Activated naive CD4-positive, alpha-beta T cell treated with anti-CD3 and anti-CD28 coated beads, Interleukin-2, amount 10 ng/mL, durations not matched to agents 7 days and 5 days (primary cell): ENCODE results near the gene JUP.
"Not testable (repeated sequence)": the region's sequence is repeated elsewhere in the genome, so short reads cannot be mapped to it uniquely, and the experiment has no call there.

Source experiments
- CTCF ChIA-PET: fragments of 350-600 bp; sonication (Branson Sonifier 250); formaldehyde crosslinking; loops from one replicate; lab custom pipeline; 2021; ENCODE audit warnings: antibody characterized with exemption; lab: Charles Lee
- DNase-seq: peaks from one replicate; pipeline ENCODE4 v3.0.0-alpha.2; 2020
- H3K27ac Mint-ChIP-seq: one replicate; pipeline ENCODE4 v1.8.0; 2021; ENCODE audit warnings: mild to moderate bottlenecking, moderate library complexity, mixed read lengths
- H3K27me3 Mint-ChIP-seq: one replicate; pipeline ENCODE4 v1.8.0; 2021; ENCODE audit warnings: mild to moderate bottlenecking, mixed read lengths
- H3K36me3 Mint-ChIP-seq: one replicate; pipeline ENCODE4 v1.8.0; 2021; ENCODE audit warnings: mixed read lengths
- H3K4me1 Mint-ChIP-seq: one replicate; pipeline ENCODE4 v1.8.0; 2021; ENCODE audit warnings: mixed read lengths
- H3K4me3 Mint-ChIP-seq: one replicate; pipeline ENCODE4 v1.8.0; 2021; ENCODE audit warnings: mild to moderate bottlenecking, moderate library complexity, mixed read lengths
- H3K9me3 Mint-ChIP-seq: one replicate; pipeline ENCODE4 v1.8.0; 2021; ENCODE audit warnings: mixed read lengths

Gene JUP

GRCh38 chr17:41779954-41780353, 6.6 kb downstream of the JUP start:
- H3K4me3 Mint-ChIP-seq: no peak overlapping the region
- no peaks in the 10 kb centered on the region for H3K36me3 Mint-ChIP-seq
- CTCF ChIA-PET: no interaction called here
- H3K27ac Mint-ChIP-seq: no peak overlapping the region
- peaks cover 5% of the 10 kb centered on the region for H3K4me1 Mint-ChIP-seq
- H3K27me3 Mint-ChIP-seq: peaks cover 48% of the 10 kb centered on the region
- DNase-seq: no peak
- no peaks in the 10 kb centered on the region for H3K9me3 Mint-ChIP-seq

GRCh38 chr17:41777574-41778188, 8.8 kb downstream of the JUP start:
- no peak overlapping the region for H3K4me3 Mint-ChIP-seq
- DNase-seq: no peak
- H3K4me1 Mint-ChIP-seq: no peaks in the 10 kb centered on the region

GRCh38 chr17:41777157-41777573, 9.3 kb downstream of the JUP start:
- Mint-ChIP-seq H3K36me3 (no peaks in the 10 kb centered on the region), H3K4me3 (no peak overlapping the region), H3K4me1 (no peaks in the 10 kb centered on the region), H3K9me3 (no peaks in the 10 kb centered on the region), H3K27me3 (peaks cover 20% of the 10 kb centered on the region), H3K27ac (no peak overlapping the region)
- DNase-seq: no peak
- CTCF ChIA-PET: interaction anchor here (0.7 kb wide), 1 partner anchor 35 kb away, joined by 3 read pairs; no protein-coding TSS in a partner anchor

More at GRCh38 chr17:41777574-41778188, 8.8 kb downstream of the JUP start:
- no peak overlapping the region for H3K27ac Mint-ChIP-seq
- H3K36me3 Mint-ChIP-seq: no peaks in the 10 kb centered on the region
- H3K9me3 Mint-ChIP-seq: no peaks in the 10 kb centered on the region
- peaks cover 26% of the 10 kb centered on the region for H3K27me3 Mint-ChIP-seq
- CTCF ChIA-PET: interaction anchor here (0.7 to 1.4 kb wide), 2 partner anchors 9 to 36 kb away, joined by 3 read pairs; partner anchors contain the start of gene JUP

GRCh38 chr17:41776262-41776900, 10.1 kb downstream of the JUP start:
- DNase-seq, H3K4me3 Mint-ChIP-seq, H3K36me3 Mint-ChIP-seq, H3K4me1 Mint-ChIP-seq, CTCF ChIA-PET, H3K27ac Mint-ChIP-seq, H3K9me3 Mint-ChIP-seq: not testable (repeated sequence)
- peaks cover 13% of the 10 kb centered on the region for H3K27me3 Mint-ChIP-seq

- Mint-ChIP-seq H3K27ac (no peak overlapping the region), H3K4me3 (no peak overlapping the region), H3K4me1 (no peaks in the 10 kb centered on the region), H3K36me3 (no peaks in the 10 kb centered on the region), H3K9me3 (no peaks in the 10 kb centered on the region), H3K27me3 (peaks cover 8% of the 10 kb centered on the region)
- no peak for DNase-seq
- CTCF ChIA-PET: no interaction called here
Measured at GRCh38 chr17:41775394-41776226, 10.9 kb downstream of the JUP start.

- H3K4me3 Mint-ChIP-seq: no peak overlapping the region
- H3K4me1 Mint-ChIP-seq: no peaks in the 10 kb centered on the region
- no peak overlapping the region for H3K27ac Mint-ChIP-seq
- no peaks in the 10 kb centered on the region for H3K9me3 Mint-ChIP-seq
- CTCF ChIA-PET: interaction anchor here (0.9 kb wide), 1 partner anchor 28 kb away, joined by 3 read pairs; no protein-coding TSS in a partner anchor
- no peaks in the 10 kb centered on the region for H3K36me3 Mint-ChIP-seq
- peaks cover 8% of the 10 kb centered on the region for H3K27me3 Mint-ChIP-seq
- DNase-seq: no peak
Measured at GRCh38 chr17:41773731-41774193, 12.7 kb downstream of the JUP start.

- Mint-ChIP-seq H3K27me3 (peaks cover 8% of the 10 kb centered on the region), H3K36me3 (no peaks in the 10 kb centered on the region), H3K27ac (no peak overlapping the region), H3K4me1 (no peaks in the 10 kb centered on the region), H3K4me3 (no peak overlapping the region), H3K9me3 (no peaks in the 10 kb centered on the region)
- CTCF ChIA-PET: no interaction called here
- no peak for DNase-seq
Measured at GRCh38 chr17:41773190-41773588, 13.3 kb downstream of the JUP start.

- peaks cover 7% of the 10 kb centered on the region for H3K27me3 Mint-ChIP-seq
- no peak overlapping the region for H3K27ac Mint-ChIP-seq
- no peak for DNase-seq
- CTCF ChIA-PET: no interaction called here
- no peaks in the 10 kb centered on the region for H3K4me1 Mint-ChIP-seq
- no peaks in the 10 kb centered on the region for H3K36me3 Mint-ChIP-seq
- no peaks in the 10 kb centered on the region for H3K9me3 Mint-ChIP-seq
- no peak overlapping the region for H3K4me3 Mint-ChIP-seq
Measured at GRCh38 chr17:41772586-41773189, 13.8 kb downstream of the JUP start.

GRCh38 chr17:41772218-41772585, 14.3 kb downstream of the JUP start:
- Mint-ChIP-seq H3K27me3 (peaks cover 3% of the 10 kb centered on the region), H3K4me3 (no peak overlapping the region), H3K36me3 (no peaks in the 10 kb centered on the region), H3K4me1 (no peaks in the 10 kb centered on the region), H3K27ac (no peak overlapping the region), H3K9me3 (no peaks in the 10 kb centered on the region)
- CTCF ChIA-PET: no interaction called here
- DNase-seq: no peak

- H3K4me3 Mint-ChIP-seq: no peak overlapping the region
Measured at GRCh38 chr17:41771389-41772206, 14.9 kb downstream of the JUP start.

GRCh38 chr17:41769985-41770384, 16.5 kb downstream of the JUP start:
- CTCF ChIA-PET: interaction anchor here (1.2 to 1.3 kb wide), 2 partner anchors 16 to 194 kb away, joined by 3 read pairs; partner anchors contain the start of gene JUP
- Mint-ChIP-seq H3K27ac (no peak overlapping the region), H3K9me3 (no peaks in the 10 kb centered on the region), H3K36me3 (no peaks in the 10 kb centered on the region), H3K4me3 (no peak overlapping the region), H3K4me1 (no peaks in the 10 kb centered on the region), H3K27me3 (no peaks in the 10 kb centered on the region)
- DNase-seq: no peak

More at GRCh38 chr17:41771389-41772206, 14.9 kb downstream of the JUP start:
- Mint-ChIP-seq H3K4me1 (no peaks in the 10 kb centered on the region), H3K9me3 (no peaks in the 10 kb centered on the region), H3K36me3 (no peaks in the 10 kb centered on the region), H3K27ac (no peak overlapping the region), H3K27me3 (no peaks in the 10 kb centered on the region)
- no peak for DNase-seq
- CTCF ChIA-PET: no interaction called here

GRCh38 chr17:41769346-41769862, 17.1 kb downstream of the JUP start:
- H3K27me3 Mint-ChIP-seq: no peaks in the 10 kb centered on the region
- H3K27ac Mint-ChIP-seq: no peak overlapping the region
- no peaks in the 10 kb centered on the region for H3K36me3 Mint-ChIP-seq
- no peak for DNase-seq
- CTCF ChIA-PET: interaction anchor here (1.3 kb wide), 1 partner anchor 17 kb away, joined by 3 read pairs; the partner anchor contains the start of gene JUP
- no peak overlapping the region for H3K4me3 Mint-ChIP-seq
- H3K4me1 Mint-ChIP-seq: no peaks in the 10 kb centered on the region
- no peaks in the 10 kb centered on the region for H3K9me3 Mint-ChIP-seq

- H3K4me3 Mint-ChIP-seq: no peak overlapping the region
- H3K36me3 Mint-ChIP-seq: no peaks in the 10 kb centered on the region
- CTCF ChIA-PET: no interaction called here
- H3K27me3 Mint-ChIP-seq: no peaks in the 10 kb centered on the region
- no peaks in the 10 kb centered on the region for H3K9me3 Mint-ChIP-seq
- H3K27ac Mint-ChIP-seq: no peak overlapping the region
- H3K4me1 Mint-ChIP-seq: no peaks in the 10 kb centered on the region
- DNase-seq: no peak
Measured at GRCh38 chr17:41768682-41769288, 17.7 kb downstream of the JUP start.
